NCI-H1105 (cell line): ENCODE measurements around the gene CDA.
"Not testable (repeated sequence)": the region's sequence is repeated elsewhere in the genome, so short reads cannot be mapped to it uniquely, and the experiment has no call there.

Experiments used
- DNase-seq: peaks from one replicate; lab custom pipeline; 2025; lab: John Stamatoyannopoulos, UW

Gene CDA

GRCh38 chr1:20586953-20587660, 1.8 kb upstream of the CDA start:
- DNase-seq: no peak

DNA sequence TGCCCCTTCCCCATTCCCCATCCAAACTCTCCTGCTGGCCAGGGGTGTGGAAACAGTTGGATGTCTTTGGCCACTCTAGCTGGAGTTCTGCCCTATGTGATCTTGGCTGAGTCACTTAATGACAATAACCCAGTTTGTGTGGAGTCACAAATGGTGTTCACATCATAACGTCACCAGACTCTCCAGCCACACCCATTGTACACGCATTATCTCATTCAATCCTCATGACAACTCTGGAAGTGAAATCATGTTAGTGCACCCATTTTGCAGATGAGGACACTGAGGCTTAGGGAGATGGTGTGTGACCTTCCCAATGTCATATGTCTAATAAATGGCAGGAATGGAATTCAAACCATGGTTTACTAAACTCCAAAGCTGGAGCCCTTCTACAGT, 1.2 kb upstream of the CDA start:
- DNase-seq: no peak

- no peak for DNase-seq
Measured at GRCh38 chr1:20589331-20590278, 708 bp downstream of the CDA start.

GRCh38 chr1:20590306-20590777, 1.4 kb downstream of the CDA start:
- no peak for DNase-seq

DNA sequence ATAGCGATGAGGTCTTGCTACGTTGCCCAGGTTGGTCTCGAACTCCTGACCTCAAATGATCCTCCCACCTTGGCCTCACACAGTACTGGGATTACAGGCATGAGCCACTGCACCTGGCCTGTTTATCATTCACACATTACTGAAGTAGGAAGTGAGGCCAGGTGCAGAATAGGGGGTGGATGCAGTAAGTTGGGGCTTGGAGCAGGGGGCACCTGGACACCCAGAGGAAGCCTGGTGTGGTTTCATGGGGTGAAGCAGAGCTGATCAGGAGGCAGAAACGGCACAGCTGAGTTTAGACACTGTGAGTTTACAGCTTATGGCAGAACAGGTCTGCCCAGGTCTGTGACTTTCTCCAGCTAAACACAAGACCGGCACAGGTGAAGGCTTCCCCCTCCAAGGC, 4.9 kb downstream of the CDA start:
- DNase-seq: no peak

DNA sequence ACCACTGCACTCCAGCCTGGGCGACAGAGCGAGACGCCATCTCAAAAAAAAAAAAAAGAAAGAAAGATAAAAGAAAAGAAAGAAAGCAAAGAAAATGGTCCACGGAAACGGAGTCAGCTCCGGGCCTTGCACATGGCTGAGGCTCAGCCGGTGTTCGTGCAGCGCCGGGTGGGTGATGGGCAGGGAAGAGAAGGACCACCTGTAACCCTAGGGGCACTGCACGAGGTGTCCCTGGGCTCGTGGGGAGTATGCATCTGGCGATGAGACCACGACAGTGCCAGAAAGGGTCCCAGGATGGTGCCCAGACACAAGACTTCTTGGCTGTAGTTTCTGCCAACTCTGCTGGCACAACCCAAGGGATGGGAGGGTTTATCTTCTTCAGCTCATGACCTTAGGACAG, 5.8 kb downstream of the CDA start:
- no peak for DNase-seq

DNA sequence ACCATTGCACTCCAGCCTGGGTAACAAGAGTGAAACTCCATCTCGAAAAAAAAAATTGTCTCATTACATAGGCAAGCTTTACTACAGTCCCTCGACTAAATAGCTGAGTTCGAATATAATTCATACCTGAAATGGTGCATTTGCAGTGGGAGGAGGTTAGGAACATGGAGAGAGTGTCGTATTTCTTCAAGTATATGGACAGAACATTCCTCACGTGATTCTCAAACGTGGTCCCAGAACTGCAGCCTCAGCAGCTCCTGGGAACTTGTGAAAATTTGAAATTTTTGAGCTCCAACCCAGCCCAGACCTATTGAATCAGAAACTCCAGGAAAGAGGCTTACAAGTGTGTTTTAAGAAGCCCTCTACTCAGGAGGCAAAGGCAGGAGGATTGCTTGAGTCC, 7.2 kb downstream of the CDA start:
- DNase-seq: no peak

GRCh38 chr1:20597650-20598049, 8.8 kb downstream of the CDA start:
- DNase-seq: no peak

- no peak for DNase-seq
Measured at GRCh38 chr1:20600156-20600555, 11.3 kb downstream of the CDA start.

GRCh38 chr1:20601129-20601825, 12.4 kb downstream of the CDA start:
- no peak for DNase-seq

GRCh38 chr1:20602851-20603450, 14.1 kb downstream of the CDA start:
- no peak for DNase-seq

- DNase-seq: no peak
Measured at GRCh38 chr1:20603504-20604464, 14.9 kb downstream of the CDA start.

DNA sequence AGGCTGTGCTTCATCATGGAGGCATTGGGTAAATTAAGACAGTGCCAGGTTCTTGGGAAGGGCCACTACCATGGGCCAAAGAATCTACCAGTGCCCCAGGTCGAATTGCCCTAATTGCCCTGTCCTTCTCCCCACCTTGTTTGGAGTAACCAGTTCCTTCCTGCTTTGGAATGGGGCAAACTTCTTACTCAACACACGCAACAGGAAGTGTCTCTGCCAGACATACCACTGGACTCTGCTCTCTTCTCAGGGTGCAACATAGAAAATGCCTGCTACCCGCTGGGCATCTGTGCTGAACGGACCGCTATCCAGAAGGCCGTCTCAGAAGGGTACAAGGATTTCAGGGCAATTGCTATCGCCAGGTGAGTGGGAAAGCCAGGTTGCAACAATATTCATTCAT, 15.8 kb downstream of the CDA start:
- DNase-seq: no peak

- DNase-seq: not testable (repeated sequence)
Measured at GRCh38 chr1:20606801-20607570, 18.1 kb downstream of the CDA start.

DNA sequence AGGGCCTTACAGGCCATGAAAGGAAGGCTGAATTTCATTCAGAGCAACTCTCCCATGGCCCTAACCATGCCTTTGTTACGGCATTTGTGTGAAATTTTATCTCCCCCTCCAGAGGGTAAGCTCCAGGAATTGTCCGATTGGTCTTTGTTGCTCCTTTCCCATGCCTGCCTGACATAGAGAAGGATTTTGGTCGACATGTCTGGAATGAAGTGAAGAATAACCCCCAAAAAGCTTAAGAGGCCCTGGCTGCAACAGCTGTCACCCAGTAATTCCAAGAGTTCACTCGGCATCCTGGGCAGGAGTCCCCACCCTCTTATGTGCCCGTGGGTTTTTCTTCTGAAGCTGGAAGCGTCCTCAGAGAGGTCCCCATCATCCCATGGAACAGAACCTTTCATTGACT, 20.6 kb downstream of the CDA start:
- no peak for DNase-seq

DNA sequence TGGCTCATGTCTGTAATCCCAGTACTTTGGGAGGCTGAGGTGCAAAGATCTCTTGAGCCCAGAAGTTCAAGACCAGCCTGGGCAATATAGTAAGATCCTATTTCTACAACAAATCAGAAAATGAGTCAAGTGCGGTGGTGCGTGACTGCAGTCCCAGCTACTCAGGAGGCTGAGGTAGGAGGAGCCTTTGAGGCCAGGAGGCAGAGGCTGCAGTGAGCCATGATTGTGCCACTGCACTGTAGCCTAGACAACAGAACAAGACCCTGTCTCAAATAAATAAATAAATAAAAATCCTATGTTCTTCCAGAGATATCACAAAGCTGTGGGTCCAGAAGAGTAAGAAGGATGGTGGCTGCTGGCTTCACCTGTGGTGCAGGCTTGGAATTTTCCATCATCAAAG, 22.1 kb downstream of the CDA start:
- DNase-seq: no peak

- no peak for DNase-seq
Measured at GRCh38 chr1:20611652-20612051, 22.8 kb downstream of the CDA start.

DNA sequence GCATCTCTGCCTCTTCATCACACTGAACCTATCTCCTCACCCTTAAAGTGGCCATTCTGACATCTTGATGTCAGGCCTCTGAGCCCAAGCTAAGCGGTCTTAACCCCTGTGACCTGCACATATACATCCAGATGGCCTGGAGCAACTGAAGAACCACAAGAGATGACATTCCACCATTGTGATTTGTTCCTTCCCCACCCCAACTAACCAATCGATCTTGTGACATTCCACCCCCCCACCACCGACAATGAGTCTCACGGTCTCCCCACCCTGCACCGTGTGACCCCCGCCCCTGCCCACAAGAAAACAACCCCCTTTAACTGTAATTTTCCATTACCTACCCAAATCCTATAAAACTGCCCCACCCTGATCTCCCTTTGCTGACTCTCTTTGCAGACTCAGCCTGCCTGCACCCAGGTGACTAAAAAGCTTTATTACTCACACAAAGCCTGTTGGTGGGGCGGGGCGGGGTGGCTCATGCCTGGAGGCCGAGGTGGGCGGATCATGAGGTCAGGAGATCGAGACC, 23.4 kb downstream of the CDA start:
- no peak for DNase-seq

DNA sequence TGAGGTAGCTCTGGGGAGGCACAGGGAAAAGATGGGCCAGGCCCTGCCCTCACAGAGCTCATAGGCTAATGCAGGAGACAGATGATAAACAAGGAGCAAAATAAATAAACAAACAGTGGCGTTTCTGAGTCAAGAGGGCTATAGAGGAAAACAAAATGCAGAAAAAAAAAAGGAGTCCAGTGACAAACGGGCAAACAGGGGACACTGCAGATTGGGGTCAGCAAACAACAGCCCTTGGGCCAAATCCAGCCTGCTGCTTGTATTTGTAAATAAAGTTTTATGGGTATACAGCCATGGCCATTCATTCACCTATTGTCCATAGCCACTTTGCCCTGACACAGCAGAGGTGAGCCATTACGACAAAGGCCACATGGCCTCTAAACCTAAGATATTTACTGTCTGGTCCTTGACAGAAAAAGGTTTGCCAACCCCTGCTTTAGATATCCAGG, 25.3 kb downstream of the CDA start:
- DNase-seq: no peak
